ENCODE measurements around the gene ZFP36L1. TPM values are rescaled to one million over a fixed set of nuclear protein-coding genes. Genes with fewer than 3 reads are reported as not detected.

The ZFP36L1 gene
- total and polyA plus RNA-seq, 10 of the 15 experiments (the other 5 are each of a cell fraction or from before 2014, with no cell fraction given): 22.0 to 184 (median 66.1) TPM

DNA sequence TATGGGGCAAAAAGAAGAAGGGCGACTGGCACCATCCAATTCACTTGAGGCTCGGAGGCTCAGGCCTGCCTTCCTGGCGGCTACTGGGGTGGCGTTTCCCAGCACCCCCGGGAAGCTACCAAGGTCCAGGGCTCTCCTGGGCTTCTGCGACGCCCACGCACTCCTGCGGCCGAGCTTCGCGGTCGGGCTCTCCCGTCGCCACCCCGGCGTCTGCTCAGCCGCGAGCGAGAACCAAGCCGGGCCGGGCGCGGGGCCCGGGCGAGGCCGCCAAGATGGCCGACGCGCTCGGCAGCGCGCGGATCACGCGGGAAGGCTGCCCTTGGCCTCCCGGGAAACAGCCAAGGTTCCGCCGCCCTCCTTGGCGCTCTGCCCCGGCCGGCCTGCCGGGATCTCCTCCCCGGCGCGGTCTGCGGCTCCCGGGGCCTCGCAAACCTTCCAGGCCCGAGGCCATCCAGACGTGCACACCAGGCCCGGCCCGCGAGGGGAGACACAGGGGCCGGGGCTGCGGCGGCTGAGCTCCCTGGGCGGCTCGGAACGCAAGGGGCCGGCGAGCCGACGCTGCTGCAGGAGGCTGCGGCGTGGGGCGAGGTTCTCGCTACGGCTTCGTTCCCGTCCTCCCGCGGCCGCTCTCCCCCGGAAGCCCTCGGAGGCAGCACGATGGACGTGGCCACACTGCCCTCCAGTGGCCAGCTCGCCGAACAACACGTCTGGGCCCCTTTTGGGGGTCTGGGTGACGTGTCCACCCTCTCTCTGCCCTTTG is 23.5 kb upstream of the ZFP36L1 start (continued):
- TF ChIP-seq STAT1 (conservative IDR thresholded peaks at IDR 0.05) (0 out of 2 replicates have a peak, but pooled peaks have one; percentile 71), SP1 (IDR thresholded peaks at IDR 0.05; ENCODE audit: low read depth, low read length) (peak; percentile 61), FOXK2 (IDR thresholded peaks at IDR 0.05) (no peak), RAD21 (IDR thresholded peaks at IDR 0.05; ENCODE audit: insufficient read depth, low read depth, low read length) (peak; percentile 92), BMI1 (IDR thresholded peaks at IDR 0.05; ENCODE audit: borderline replicate concordance) (no peak), TAF1 (IDR thresholded peaks at IDR 0.05; ENCODE audit: borderline replicate concordance, low read depth, low read length) (peak; percentile 81; the same call in 1 of the 2 replicates), DPF2 (IDR thresholded peaks at IDR 0.05) (peak; percentile 96), RUNX3 (IDR thresholded peaks at IDR 0.05; ENCODE audit: low read length) (no peak), HCFC1 (IDR thresholded peaks at IDR 0.05; ENCODE audit: low read length) (peak; percentile 34; the same call in 1 of the 2 replicates), SIN3A (IDR thresholded peaks at IDR 0.05; ENCODE audit: low read depth, low read length) (no peak), CHD1 (IDR thresholded peaks at IDR 0.05; ENCODE audit: low read depth, low read length) (0 out of 2 replicates have a peak, but pooled peaks have one; percentile 3), CUX1 (IDR thresholded peaks at IDR 0.05; ENCODE audit: insufficient replicate concordance, low read depth, low read length) (no peak), CREM (IDR thresholded peaks at IDR 0.05; ENCODE audit: low read depth) (peak; percentile 87), RELA (IDR thresholded peaks at IDR 0.05; ENCODE audit: borderline replicate concordance, partially characterized antibody) (peak; percentile 9), TBL1XR1 (IDR thresholded peaks at IDR 0.05; ENCODE audit: low read depth, low read length) (peak; percentile 59; the same call in 1 of the 2 replicates), MYC (IDR thresholded peaks at IDR 0.05; ENCODE audit: insufficient read depth, insufficient read length, insufficient replicate concordance, low read length, severe bottlenecking) (no peak), NR2F1 (conservative IDR thresholded peaks at IDR 0.05) (peak; percentile 42)
- TF ChIP-seq, protein P1, sequence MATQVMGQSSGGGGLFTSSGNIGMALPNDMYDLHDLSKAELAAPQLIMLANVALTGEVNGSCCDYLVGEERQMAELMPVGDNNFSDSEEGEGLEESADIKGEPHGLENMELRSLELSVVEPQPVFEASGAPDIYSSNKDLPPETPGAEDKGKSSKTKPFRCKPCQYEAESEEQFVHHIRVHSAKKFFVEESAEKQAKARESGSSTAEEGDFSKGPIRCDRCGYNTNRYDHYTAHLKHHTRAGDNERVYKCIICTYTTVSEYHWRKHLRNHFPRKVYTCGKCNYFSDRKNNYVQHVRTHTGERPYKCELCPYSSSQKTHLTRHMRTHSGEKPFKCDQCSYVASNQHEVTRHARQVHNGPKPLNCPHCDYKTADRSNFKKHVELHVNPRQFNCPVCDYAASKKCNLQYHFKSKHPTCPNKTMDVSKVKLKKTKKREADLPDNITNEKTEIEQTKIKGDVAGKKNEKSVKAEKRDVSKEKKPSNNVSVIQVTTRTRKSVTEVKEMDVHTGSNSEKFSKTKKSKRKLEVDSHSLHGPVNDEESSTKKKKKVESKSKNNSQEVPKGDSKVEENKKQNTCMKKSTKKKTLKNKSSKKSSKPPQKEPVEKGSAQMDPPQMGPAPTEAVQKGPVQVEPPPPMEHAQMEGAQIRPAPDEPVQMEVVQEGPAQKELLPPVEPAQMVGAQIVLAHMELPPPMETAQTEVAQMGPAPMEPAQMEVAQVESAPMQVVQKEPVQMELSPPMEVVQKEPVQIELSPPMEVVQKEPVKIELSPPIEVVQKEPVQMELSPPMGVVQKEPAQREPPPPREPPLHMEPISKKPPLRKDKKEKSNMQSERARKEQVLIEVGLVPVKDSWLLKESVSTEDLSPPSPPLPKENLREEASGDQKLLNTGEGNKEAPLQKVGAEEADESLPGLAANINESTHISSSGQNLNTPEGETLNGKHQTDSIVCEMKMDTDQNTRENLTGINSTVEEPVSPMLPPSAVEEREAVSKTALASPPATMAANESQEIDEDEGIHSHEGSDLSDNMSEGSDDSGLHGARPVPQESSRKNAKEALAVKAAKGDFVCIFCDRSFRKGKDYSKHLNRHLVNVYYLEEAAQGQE (IDR thresholded peaks at IDR 0.05; ENCODE audit: low read depth, low read length): 0 out of 2 replicates have a peak, but pooled peaks have one; percentile 19
- TF ChIP-seq, protein P2, sequence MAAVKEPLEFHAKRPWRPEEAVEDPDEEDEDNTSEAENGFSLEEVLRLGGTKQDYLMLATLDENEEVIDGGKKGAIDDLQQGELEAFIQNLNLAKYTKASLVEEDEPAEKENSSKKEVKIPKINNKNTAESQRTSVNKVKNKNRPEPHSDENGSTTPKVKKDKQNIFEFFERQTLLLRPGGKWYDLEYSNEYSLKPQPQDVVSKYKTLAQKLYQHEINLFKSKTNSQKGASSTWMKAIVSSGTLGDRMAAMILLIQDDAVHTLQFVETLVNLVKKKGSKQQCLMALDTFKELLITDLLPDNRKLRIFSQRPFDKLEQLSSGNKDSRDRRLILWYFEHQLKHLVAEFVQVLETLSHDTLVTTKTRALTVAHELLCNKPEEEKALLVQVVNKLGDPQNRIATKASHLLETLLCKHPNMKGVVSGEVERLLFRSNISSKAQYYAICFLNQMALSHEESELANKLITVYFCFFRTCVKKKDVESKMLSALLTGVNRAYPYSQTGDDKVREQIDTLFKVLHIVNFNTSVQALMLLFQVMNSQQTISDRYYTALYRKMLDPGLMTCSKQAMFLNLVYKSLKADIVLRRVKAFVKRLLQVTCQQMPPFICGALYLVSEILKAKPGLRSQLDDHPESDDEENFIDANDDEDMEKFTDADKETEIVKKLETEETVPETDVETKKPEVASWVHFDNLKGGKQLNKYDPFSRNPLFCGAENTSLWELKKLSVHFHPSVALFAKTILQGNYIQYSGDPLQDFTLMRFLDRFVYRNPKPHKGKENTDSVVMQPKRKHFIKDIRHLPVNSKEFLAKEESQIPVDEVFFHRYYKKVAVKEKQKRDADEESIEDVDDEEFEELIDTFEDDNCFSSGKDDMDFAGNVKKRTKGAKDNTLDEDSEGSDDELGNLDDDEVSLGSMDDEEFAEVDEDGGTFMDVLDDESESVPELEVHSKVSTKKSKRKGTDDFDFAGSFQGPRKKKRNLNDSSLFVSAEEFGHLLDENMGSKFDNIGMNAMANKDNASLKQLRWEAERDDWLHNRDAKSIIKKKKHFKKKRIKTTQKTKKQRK (IDR thresholded peaks at IDR 0.05; ENCODE audit: low read depth, low read length): no peak

Measured in GM12878 (cell line).